ES-I3 (cell line): ENCODE data around the gene SMARCD2.

ENCODE experiments used
- H3K36me3 ChIP-seq: 2 replicates; pipeline ENCODE4 v1.6.1; 2013; ENCODE audit warnings: mild to moderate bottlenecking, low read length, control low read depth, moderate library complexity; ENCODE audit not compliant: insufficient read depth
- H3K4me1 ChIP-seq: 2 replicates; pipeline ENCODE4 v1.6.1; 2013; ENCODE audit warnings: mild to moderate bottlenecking, control low read depth, low read length; ENCODE audit not compliant: insufficient read depth
- H3K9ac ChIP-seq: 2 replicates; pipeline ENCODE4 v1.6.1; 2013; ENCODE audit warnings: low read depth, mild to moderate bottlenecking, low read length, moderate library complexity
- H3K9me3 ChIP-seq: 2 replicates; pipeline ENCODE4 v1.6.1; 2013; ENCODE audit warnings: mild to moderate bottlenecking, low read length, moderate library complexity; ENCODE audit not compliant: control insufficient read depth, insufficient read depth

The SMARCD2 gene

DNA sequence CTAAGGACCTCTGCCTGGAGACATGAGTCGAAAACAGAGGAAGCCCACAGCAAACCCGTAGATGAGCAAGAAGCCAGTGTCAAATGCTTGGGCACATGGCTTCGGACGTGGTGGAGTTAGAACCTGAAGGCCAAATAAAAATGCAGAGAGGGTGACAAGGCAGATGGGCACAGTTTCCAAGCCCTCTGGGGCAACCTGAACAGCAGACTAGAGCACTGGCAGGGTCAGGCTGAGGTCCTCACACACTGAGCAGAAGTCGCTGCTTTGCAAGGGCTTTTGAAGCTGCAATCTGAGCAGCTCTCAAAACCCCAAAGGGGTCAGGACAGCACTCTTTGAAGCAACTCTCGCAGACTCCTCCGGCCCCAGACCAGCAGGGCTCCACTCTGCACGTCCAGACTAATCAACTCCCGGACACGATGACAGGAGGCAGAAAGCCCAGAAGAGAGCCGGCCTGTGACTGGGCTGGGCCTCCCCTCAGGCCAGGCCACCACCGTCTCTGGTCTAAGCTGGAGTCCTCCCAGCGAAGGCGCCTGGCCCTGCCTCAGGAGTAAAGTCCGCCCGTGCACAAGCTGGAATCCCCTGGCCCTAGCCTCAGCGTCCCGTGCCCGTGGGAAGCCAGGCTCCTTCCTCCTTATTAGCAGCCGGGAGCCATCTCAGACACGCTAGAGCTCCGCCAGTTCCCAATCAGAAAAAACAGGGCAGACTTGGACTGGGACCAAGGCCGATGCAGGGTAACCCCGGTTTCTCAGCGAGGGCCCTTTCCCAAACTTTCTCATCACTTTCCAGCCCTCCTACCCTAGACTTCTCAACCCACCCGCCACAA is 924 bp downstream of the SMARCD2 start:
- Histone ChIP-seq H3K9ac (peak overlapping the region; percentile 74), H3K36me3 (0 out of 2 replicates have a peak, but pooled peaks cover 3% of the 10 kb centered on the region), H3K4me1 (peaks cover 20% of the 10 kb centered on the region), H3K9me3 (no peaks in the 10 kb centered on the region)

GRCh38 chr17:63840591-63841349 is 1.7 kb downstream of the SMARCD2 start:
- Histone ChIP-seq H3K36me3 (0 out of 2 replicates have a peak, but pooled peaks cover 4% of the 10 kb centered on the region), H3K9me3 (no peaks in the 10 kb centered on the region), H3K4me1 (peaks cover 20% of the 10 kb centered on the region), H3K9ac (peak overlapping the region; percentile 74)

- Histone ChIP-seq H3K36me3 (peaks cover 10% of the 10 kb centered on the region; the same call in 1 of the 2 replicates), H3K9me3 (no peaks in the 10 kb centered on the region), H3K4me1 (peaks cover 20% of the 10 kb centered on the region), H3K9ac (peak overlapping the region; percentile 18; the same call in 1 of the 2 replicates)
Measured at GRCh38 chr17:63838631-63839171, 3.8 kb downstream of the SMARCD2 start.

GRCh38 chr17:63837962-63838600 is 4.4 kb downstream of the SMARCD2 start:
- Histone ChIP-seq H3K9ac (no peak overlapping the region), H3K4me1 (peaks cover 20% of the 10 kb centered on the region), H3K9me3 (no peaks in the 10 kb centered on the region), H3K36me3 (peaks cover 13% of the 10 kb centered on the region; the same call in 1 of the 2 replicates)

DNA sequence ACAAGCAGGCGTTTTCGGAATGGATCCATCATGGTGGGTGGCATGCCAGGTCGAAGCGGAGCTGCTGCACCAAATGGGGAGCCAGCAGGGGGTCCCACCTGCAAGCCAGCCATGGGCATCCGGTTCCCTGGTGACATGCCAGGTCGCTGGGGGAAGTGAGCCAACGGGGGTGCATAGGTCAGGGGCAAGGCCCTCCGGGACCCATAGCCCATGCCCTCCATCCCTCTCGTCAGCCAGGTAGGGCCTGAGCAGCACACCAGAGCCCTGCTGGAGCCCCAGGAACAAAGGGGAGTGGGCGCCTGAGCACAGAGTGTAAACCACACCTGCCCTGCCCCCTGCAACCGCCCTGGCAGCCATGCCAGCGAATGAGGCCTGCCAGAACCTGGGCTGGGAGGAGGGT is 5.0 kb downstream of the SMARCD2 start:
- no peak overlapping the region for H3K9ac ChIP-seq
- H3K9me3 ChIP-seq = no peaks in the 10 kb centered on the region
- peaks cover 20% of the 10 kb centered on the region for H3K4me1 ChIP-seq
- H3K36me3 ChIP-seq = peaks cover 19% of the 10 kb centered on the region

GRCh38 chr17:63836811-63837210 is 5.7 kb downstream of the SMARCD2 start:
- Histone ChIP-seq H3K9me3 (no peaks in the 10 kb centered on the region), H3K36me3 (peaks cover 20% of the 10 kb centered on the region), H3K9ac (no peak overlapping the region), H3K4me1 (peaks cover 20% of the 10 kb centered on the region)

DNA sequence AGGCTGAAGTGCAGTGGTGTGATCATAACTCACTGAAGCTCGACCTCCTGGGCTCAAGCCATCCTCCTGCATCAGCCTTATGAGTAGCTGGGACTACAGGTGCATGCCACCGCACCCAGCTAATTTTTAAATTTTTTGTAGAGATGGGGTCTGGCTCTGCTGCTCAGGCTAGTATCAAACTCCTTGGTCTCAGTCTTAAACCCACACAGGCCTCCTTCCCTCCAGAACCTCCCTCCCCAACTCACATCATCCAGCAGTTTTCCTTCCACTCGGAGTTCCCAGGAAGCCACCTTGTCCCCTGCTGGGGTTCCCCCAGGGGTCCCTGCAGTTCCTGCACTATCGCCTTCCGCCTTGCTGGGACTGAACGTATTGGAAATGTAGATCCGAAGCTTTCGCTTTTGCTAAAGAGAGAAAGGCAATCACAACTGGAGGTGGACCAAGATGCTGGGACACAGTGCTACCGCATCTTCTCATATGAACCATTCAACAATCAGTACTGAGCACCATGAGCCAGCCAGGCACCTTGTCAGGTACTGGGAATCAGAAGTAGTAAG is 7.2 kb downstream of the SMARCD2 start:
- no peak overlapping the region for H3K9ac ChIP-seq
- peaks cover 36% of the 10 kb centered on the region for H3K36me3 ChIP-seq
- H3K9me3 ChIP-seq = no peaks in the 10 kb centered on the region
- peaks cover 15% of the 10 kb centered on the region for H3K4me1 ChIP-seq

GRCh38 chr17:63834431-63835166 is 7.9 kb downstream of the SMARCD2 start:
- H3K36me3 ChIP-seq = peaks cover 42% of the 10 kb centered on the region
- H3K4me1 ChIP-seq = peaks cover 15% of the 10 kb centered on the region
- no peaks in the 10 kb centered on the region for H3K9me3 ChIP-seq
- no peak overlapping the region for H3K9ac ChIP-seq

DNA sequence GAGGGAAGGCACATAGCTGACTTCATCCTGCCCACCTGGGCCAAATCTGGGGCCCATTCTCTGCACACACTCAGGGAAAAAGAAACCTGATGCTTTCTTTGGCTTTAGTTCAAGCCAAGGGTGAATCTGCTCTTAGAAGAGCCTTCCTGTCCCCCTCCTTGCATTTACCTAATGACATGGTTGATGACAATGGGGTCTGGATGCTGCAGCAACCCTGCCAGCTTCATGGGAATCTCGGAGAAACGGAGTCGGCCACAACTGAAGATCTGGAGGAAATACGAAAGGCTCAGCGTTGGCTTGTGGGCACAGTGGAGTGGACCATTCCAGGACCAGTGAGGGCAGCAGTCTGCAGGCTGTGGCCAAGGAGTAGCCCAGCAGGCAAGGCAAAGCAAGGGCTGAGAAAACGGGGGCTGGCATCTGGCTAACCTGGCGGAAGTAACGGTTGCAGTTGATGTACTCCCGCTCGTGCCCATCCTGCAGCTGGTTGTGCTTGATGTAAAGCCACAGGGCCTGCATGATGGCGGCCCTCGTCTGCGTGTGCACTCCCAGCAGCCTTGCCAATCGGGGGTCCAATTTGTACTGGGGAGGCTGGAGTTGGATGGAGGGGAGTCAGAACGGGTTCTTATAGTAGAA is 8.6 kb downstream of the SMARCD2 start:
- H3K9ac ChIP-seq = no peak overlapping the region
- H3K4me1 ChIP-seq = peaks cover 7% of the 10 kb centered on the region
- H3K9me3 ChIP-seq = no peaks in the 10 kb centered on the region
- H3K36me3 ChIP-seq = peaks cover 49% of the 10 kb centered on the region

DNA sequence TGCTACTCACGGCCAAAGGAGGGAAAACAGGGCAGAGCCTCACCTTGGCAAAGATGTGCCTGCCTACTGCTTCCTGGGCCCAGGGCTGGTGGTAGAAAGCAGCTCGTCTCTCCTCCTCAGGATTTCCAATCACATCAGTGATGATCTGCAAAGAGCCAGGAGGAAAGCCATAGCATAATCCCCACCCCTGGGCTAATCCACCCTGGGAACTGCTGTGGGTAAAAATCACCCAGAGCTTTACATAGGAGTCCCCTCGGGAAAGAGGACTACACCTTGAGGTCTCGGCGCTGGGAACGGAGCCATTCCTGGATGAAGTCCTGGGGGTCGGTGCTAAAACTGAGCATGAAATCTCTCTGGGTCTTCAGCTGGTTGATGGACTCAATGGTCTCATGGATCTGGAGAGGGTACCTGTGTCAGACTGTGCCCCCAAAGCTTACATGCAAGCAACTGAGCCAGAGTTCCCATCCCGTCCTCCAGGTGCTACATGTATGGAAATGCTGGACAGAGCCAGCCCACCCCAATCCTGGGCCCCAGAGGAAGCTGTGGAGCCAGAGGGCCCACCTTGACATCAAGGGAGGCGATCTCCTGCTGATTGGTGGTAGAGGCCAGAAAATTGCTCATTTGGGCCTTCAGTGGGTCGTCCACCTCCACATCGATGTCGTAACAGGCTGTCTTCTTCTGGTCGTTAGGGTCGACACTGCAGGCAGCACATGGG is 9.3 kb downstream of the SMARCD2 start:
- Histone ChIP-seq H3K9ac (no peak overlapping the region), H3K36me3 (peaks cover 55% of the 10 kb centered on the region), H3K4me1 (peaks cover 8% of the 10 kb centered on the region), H3K9me3 (no peaks in the 10 kb centered on the region)

DNA sequence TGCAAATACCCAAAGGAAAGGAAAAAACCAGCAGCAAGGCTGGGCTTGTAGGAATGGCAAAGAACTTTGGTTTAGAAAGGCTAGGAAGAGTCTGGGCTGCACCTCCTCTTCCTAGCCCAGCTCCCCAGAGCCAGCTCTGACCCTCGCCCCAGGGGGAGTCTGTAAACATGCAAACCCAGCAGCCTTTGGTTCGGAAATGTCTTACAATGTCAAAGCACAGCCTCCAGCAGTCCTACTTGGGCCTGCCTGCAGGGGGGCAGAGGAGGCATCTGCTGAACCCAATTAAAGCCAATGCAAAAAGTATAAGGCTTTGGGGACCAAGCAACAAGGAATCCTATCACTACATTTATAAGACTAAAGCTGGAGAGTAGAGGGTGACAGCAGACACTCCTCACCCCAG is 10.0 kb downstream of the SMARCD2 start:
- H3K9ac ChIP-seq = no peak overlapping the region
- H3K9me3 ChIP-seq = no peaks in the 10 kb centered on the region
- H3K36me3 ChIP-seq = peaks cover 56% of the 10 kb centered on the region
- peaks cover 7% of the 10 kb centered on the region; the same call in 1 of the 2 replicates for H3K4me1 ChIP-seq

DNA sequence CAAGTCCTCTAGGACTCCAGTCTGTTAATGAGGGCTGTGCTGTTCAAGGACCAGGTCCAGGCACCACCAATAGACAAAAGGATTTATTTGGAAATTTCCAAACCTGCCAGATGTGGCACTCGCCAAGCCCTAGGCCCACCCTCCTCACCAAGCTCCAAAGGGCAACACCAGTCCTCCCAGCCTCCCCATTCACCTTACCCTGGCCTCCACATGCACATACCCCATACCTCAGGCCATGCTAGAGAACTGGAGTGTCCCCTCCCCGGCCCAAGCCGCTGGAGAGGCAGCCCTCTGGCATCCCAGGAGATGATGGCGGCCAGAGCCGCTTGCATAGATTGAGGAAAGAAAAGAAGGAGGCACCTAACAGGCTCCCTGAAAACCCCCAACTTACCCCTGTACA is 10.5 kb downstream of the SMARCD2 start:
- Histone ChIP-seq H3K9ac (no peak overlapping the region), H3K36me3 (peaks cover 56% of the 10 kb centered on the region), H3K9me3 (no peaks in the 10 kb centered on the region), H3K4me1 (peaks cover 7% of the 10 kb centered on the region; the same call in 1 of the 2 replicates)

GRCh38 chr17:63831505-63831904 is 11.0 kb downstream of the SMARCD2 start:
- H3K9ac ChIP-seq = no peak overlapping the region
- no peaks in the 10 kb centered on the region for H3K9me3 ChIP-seq
- peaks cover 7% of the 10 kb centered on the region; the same call in 1 of the 2 replicates for H3K4me1 ChIP-seq
- H3K36me3 ChIP-seq = peaks cover 52% of the 10 kb centered on the region
